Uterus (tissue), 4 donors: ENCODE results near the gene CDH4. TPM values are rescaled to one million over a fixed set of nuclear protein-coding genes. Genes with fewer than 3 reads are reported as not detected.
"Not testable (repeated sequence)": the region's sequence is repeated elsewhere in the genome, so short reads cannot be mapped to it uniquely, and the experiment has no call there.

Experiments used
- DNase-seq, 2 donors: peaks; one replicate each; pipeline ENCODE4 v3.0.0-alpha.2; 2019 to 2020
- H3K27ac ChIP-seq, 2 donors: fragments of 200-600 bp; sonication (generic); 1 replicate in 1 of 2; 2 replicates in 1 of 2; pipeline ENCODE4 v1.5.1; 2016 to 2018
- H3K27me3 ChIP-seq, 2 donors: fragments of 200-600 bp; sonication (generic); one replicate each; pipeline ENCODE4 v1.5.1; 2018 to 2019; ENCODE audit warnings: control low read depth in 1 of 2
- H3K36me3 ChIP-seq, 2 donors: fragments of 200-600 bp; sonication (generic); one replicate each; pipeline ENCODE4 v1.5.1; 2019; ENCODE audit warnings: control low read depth in 1 of 2
- H3K4me1 ChIP-seq, 2 donors: fragments of 200-600 bp; sonication (generic); one replicate each; pipeline ENCODE4 v1.5.1; 2018 to 2019; ENCODE audit warnings: control low read depth in 1 of 2
- H3K4me3 ChIP-seq, 2 donors: fragments of 200-600 bp; sonication (generic); 1 replicate in 1 of 2; 2 replicates in 1 of 2; pipeline ENCODE4 v1.5.1; 2018 to 2019; ENCODE audit warnings: mild to moderate bottlenecking in 1 of 2
- H3K9me3 ChIP-seq, 2 donors: fragments of 200-600 bp; sonication (generic); one replicate each; pipeline ENCODE4 v1.5.1; 2019; ENCODE audit warnings: control low read depth in 1 of 2
- CTCF ChIP-seq, 4 experiments: fragments of 200-600 bp in 2 of 4; fragments of 450-650 bp in 2 of 4; sonication (generic) in 2 of 4; IDR thresholded peaks; one replicate each; pipeline ENCODE4 v1.5.1; 2016 to 2019; ENCODE audit warnings: antibody characterized with exemption in 4 of 4, mild to moderate bottlenecking in 2 of 4, moderate library complexity in 1 of 4
- POLR2A ChIP-seq, 2 donors: fragments of 450-650 bp; IDR thresholded peaks; one replicate each; pipeline ENCODE4 v1.6.1; 2016; ENCODE audit warnings: antibody characterized with exemption in 2 of 2, mild to moderate bottlenecking in 1 of 2, moderate library complexity in 1 of 2
- intact Hi-C: fragments of 100-400 bp; cut with DNase I; formaldehyde crosslinking; loops from one replicate; pipeline ENCODE4 v1.15.1; 2023; ENCODE audit warnings: low total_unique reads
- total RNA-seq, 4 donors: library from RNA; depleted of rRNA in 3 of 4; stranded (reverse); fragments of >200 nt in 3 of 4; gene quantifications; one replicate each; pipeline versions ENCODE4 v1.1.0 to v1.2.4, GENCODE V29; 2014 to 2023
- donor health status: DM: yes; HTN: yes; CAD: no.

Gene CDH4
- total RNA-seq, 4 donors from 2014 or later, result under 0.01 to 0.55 TPM; not detected in 2

GRCh38 chr20:61420781-61421180 is 168.7 kb downstream of the CDH4 start:
- no peaks in the 10 kb centered on the region for H3K9me3 ChIP-seq
- H3K4me1 ChIP-seq, result no peaks in the 10 kb centered on the region
- H3K27ac ChIP-seq, result no peak overlapping the region
- no peaks in the 10 kb centered on the region for H3K36me3 ChIP-seq
- no peak overlapping the region for H3K4me3 ChIP-seq
- DNase-seq, result no peak
- intact Hi-C loops, result no loop called here
- H3K27me3 ChIP-seq, result no peaks in the 10 kb centered on the region
- TF ChIP-seq CTCF (IDR thresholded peaks at IDR 0.05), result no peak
- TF ChIP-seq POLR2A (IDR thresholded peaks at IDR 0.05), result no peak

- no peak for DNase-seq
- no peaks in the 10 kb centered on the region for H3K27me3 ChIP-seq
- intact Hi-C loops, result no loop called here
- H3K4me3 ChIP-seq, result no peak overlapping the region
- H3K9me3 ChIP-seq, result no peaks in the 10 kb centered on the region
- H3K27ac ChIP-seq, result no peak overlapping the region
- TF ChIP-seq CTCF (IDR thresholded peaks at IDR 0.05) (no peak), POLR2A (IDR thresholded peaks at IDR 0.05) (no peak)
- H3K4me1 ChIP-seq, result no peaks in the 10 kb centered on the region
- no peaks in the 10 kb centered on the region for H3K36me3 ChIP-seq
Measured at GRCh38 chr20:61422636-61423425, 170.8 kb downstream of the CDH4 start.

- no peak for DNase-seq
- no peaks in the 10 kb centered on the region for H3K27me3 ChIP-seq
- H3K9me3 ChIP-seq, result no peaks in the 10 kb centered on the region
- no peaks in the 10 kb centered on the region for H3K4me1 ChIP-seq
- intact Hi-C loops, result no loop called here
- TF ChIP-seq CTCF (IDR thresholded peaks at IDR 0.05) (no peak), POLR2A (IDR thresholded peaks at IDR 0.05) (no peak)
- H3K27ac ChIP-seq, result no peak overlapping the region
- no peak overlapping the region for H3K4me3 ChIP-seq
- no peaks in the 10 kb centered on the region for H3K36me3 ChIP-seq
Measured at GRCh38 chr20:61424011-61424627, 172.1 kb downstream of the CDH4 start.

GRCh38 chr20:61424628-61425420 is 172.8 kb downstream of the CDH4 start:
- H3K27ac ChIP-seq, result no peak overlapping the region
- no peak for TF ChIP-seq POLR2A (IDR thresholded peaks at IDR 0.05)
- TF ChIP-seq CTCF (IDR thresholded peaks at IDR 0.05), result no peak
- H3K4me1 ChIP-seq, result no peaks in the 10 kb centered on the region
- no peaks in the 10 kb centered on the region for H3K9me3 ChIP-seq
- no peaks in the 10 kb centered on the region for H3K27me3 ChIP-seq
- intact Hi-C loops, result no loop called here
- no peak for DNase-seq
- no peaks in the 10 kb centered on the region for H3K36me3 ChIP-seq
- no peak overlapping the region for H3K4me3 ChIP-seq

- H3K27me3 ChIP-seq, H3K9me3 ChIP-seq, H3K27ac ChIP-seq, H3K4me3 ChIP-seq, H3K4me1 ChIP-seq, intact Hi-C loops, DNase-seq, H3K36me3 ChIP-seq: not testable (repeated sequence)
Measured at GRCh38 chr20:61425541-61425991, 173.5 kb downstream of the CDH4 start.
